ENCODE results near the gene CA9.

The CA9 gene

GRCh38 chr9:35703906-35704672, 30.4 kb downstream of the CA9 start:
- H4K20me1 ChIP-seq (ENCODE audit: insufficient read depth, low read length): no peaks in the 10 kb centered on the region
- ATAC-seq (ENCODE audit: insufficient read depth, low read depth) (no peak), DNase-seq (no peak)
- no peak overlapping the region for H3K4me3 ChIP-seq (ENCODE audit: low read depth in 1 of 2, low read length in 2 of 2)
- H3K27ac ChIP-seq (ENCODE audit: low read length): no peak overlapping the region
- no peak overlapping the region for H2AFZ ChIP-seq (ENCODE audit: low read depth, low read length)
- peaks cover 96% of the 10 kb centered on the region for H3K36me3 ChIP-seq (ENCODE audit: insufficient read depth, low read length)
- no peaks in the 10 kb centered on the region for H3K9me3 ChIP-seq (ENCODE audit: insufficient read depth, low read length, severe bottlenecking)
- H3K9ac ChIP-seq (ENCODE audit: low read depth, low read length): no peak overlapping the region
- no peaks in the 10 kb centered on the region for H3K27me3 ChIP-seq (ENCODE audit: insufficient read depth, low read length, poor library complexity)
- no peaks in the 10 kb centered on the region for H3K4me1 ChIP-seq (ENCODE audit: insufficient read depth, low read length)
- H3K4me2 ChIP-seq (ENCODE audit: insufficient read depth, low read length): no peak overlapping the region
- TF ChIP-seq CTCF (IDR thresholded peaks at IDR 0.05; ENCODE audit: borderline replicate concordance, extremely low read depth, low read length, poor library complexity, severe bottlenecking): no peak
- TF ChIP-seq EZH2 (IDR thresholded peaks at IDR 0.05; ENCODE audit: borderline replicate concordance, low read depth, low read length, severe bottlenecking): no peak
- no peaks in the 10 kb centered on the region for H3K79me2 ChIP-seq (ENCODE audit: insufficient read depth, low read length)

- Histone ChIP-seq H3K4me1 (ENCODE audit: insufficient read depth, low read length) (no peaks in the 10 kb centered on the region), H3K4me2 (ENCODE audit: insufficient read depth, low read length) (no peak overlapping the region), H2AFZ (ENCODE audit: low read depth, low read length) (no peak overlapping the region), H4K20me1 (ENCODE audit: insufficient read depth, low read length) (no peaks in the 10 kb centered on the region), H3K27me3 (ENCODE audit: insufficient read depth, low read length, poor library complexity) (no peaks in the 10 kb centered on the region), H3K27ac (ENCODE audit: low read length) (no peak overlapping the region), H3K4me3 (ENCODE audit: low read depth in 1 of 2, low read length in 2 of 2) (no peak overlapping the region), H3K79me2 (ENCODE audit: insufficient read depth, low read length) (no peaks in the 10 kb centered on the region), H3K36me3 (ENCODE audit: insufficient read depth, low read length) (peaks cover 86% of the 10 kb centered on the region), H3K9me3 (ENCODE audit: insufficient read depth, low read length, severe bottlenecking) (no peaks in the 10 kb centered on the region), H3K9ac (ENCODE audit: low read depth, low read length) (no peak overlapping the region)
- TF ChIP-seq EZH2 (IDR thresholded peaks at IDR 0.05; ENCODE audit: borderline replicate concordance, low read depth, low read length, severe bottlenecking): no peak
- no peak for TF ChIP-seq CTCF (IDR thresholded peaks at IDR 0.05; ENCODE audit: borderline replicate concordance, extremely low read depth, low read length, poor library complexity, severe bottlenecking)
- ATAC-seq (ENCODE audit: insufficient read depth, low read depth) (no peak), DNase-seq (no peak)
These were observed 31.6 kb downstream of the CA9 start for GRCh38 chr9:35705372-35705771.

- no peak overlapping the region for H3K27ac ChIP-seq (ENCODE audit: low read length)
- no peaks in the 10 kb centered on the region for H3K79me2 ChIP-seq (ENCODE audit: insufficient read depth, low read length)
- H2AFZ ChIP-seq (ENCODE audit: low read depth, low read length): no peak overlapping the region
- TF ChIP-seq CTCF (IDR thresholded peaks at IDR 0.05; ENCODE audit: borderline replicate concordance, extremely low read depth, low read length, poor library complexity, severe bottlenecking): no peak
- no peak for TF ChIP-seq EZH2 (IDR thresholded peaks at IDR 0.05; ENCODE audit: borderline replicate concordance, low read depth, low read length, severe bottlenecking)
- H3K4me3 ChIP-seq (ENCODE audit: low read depth in 1 of 2, low read length in 2 of 2): no peak overlapping the region
- DNase-seq (no peak), ATAC-seq (ENCODE audit: insufficient read depth, low read depth) (no peak)
- no peaks in the 10 kb centered on the region for H3K27me3 ChIP-seq (ENCODE audit: insufficient read depth, low read length, poor library complexity)
- no peaks in the 10 kb centered on the region for H4K20me1 ChIP-seq (ENCODE audit: insufficient read depth, low read length)
- no peaks in the 10 kb centered on the region for H3K4me1 ChIP-seq (ENCODE audit: insufficient read depth, low read length)
- H3K9me3 ChIP-seq (ENCODE audit: insufficient read depth, low read length, severe bottlenecking): no peaks in the 10 kb centered on the region
- H3K36me3 ChIP-seq (ENCODE audit: insufficient read depth, low read length): peaks cover 86% of the 10 kb centered on the region
- no peak overlapping the region for H3K9ac ChIP-seq (ENCODE audit: low read depth, low read length)
- no peak overlapping the region for H3K4me2 ChIP-seq (ENCODE audit: insufficient read depth, low read length)
These were observed 32.2 kb downstream of the CA9 start for GRCh38 chr9:35705836-35706430.
